GM13977 (cell line): ENCODE data around the gene ZNF236.
"Not testable (repeated sequence)": the region's sequence is repeated elsewhere in the genome, so short reads cannot be mapped to it uniquely, and the experiment has no call there.

Experiments used
- DNase-seq: peaks from one replicate; pipeline ENCODE4 v3.0.0; 2012; ENCODE audit warnings: low spot score
- in situ Hi-C: fragments of 300-500 bp; cut with MboI; formaldehyde crosslinking; loops from one replicate; pipeline ENCODE4 v1.12.0; 2022; ENCODE audit warnings: low sequenced_read_pairs, low pct_unique_long_range_greater_than_20kb, mixed read lengths, inconsistent platforms; ENCODE audit not compliant: unreplicated experiment
- TF ChIP-seq, protein P1 (sequence below): IDR thresholded peaks from 2 replicates; pipeline ENCODE4 v1.5.1; 2012; ENCODE audit warnings: mild to moderate bottlenecking, control low read depth; ENCODE audit not compliant: insufficient read depth; ENCODE audit errors: extremely low read depth, missing control alignments

ZNF236 gene

DNA sequence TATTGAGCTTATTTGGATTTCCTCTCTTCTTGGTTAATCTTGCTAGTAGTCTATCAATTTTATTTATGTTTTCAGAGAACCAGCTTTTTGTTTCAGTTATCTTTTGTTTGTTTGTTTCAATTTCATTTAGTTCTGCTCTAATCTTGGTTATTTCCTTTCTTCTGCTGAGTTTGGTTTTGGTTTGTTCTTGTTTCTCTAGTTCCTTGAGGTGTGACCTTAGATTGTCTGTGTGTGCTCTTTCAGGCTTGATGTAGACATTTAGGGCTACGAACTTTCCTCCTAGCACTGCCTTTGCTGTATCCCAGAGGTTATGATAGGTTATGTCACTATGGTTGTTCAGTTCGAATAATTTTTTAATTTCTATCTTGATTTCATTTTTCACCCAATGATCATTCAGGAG is 141.6 kb downstream of the ZNF236 start:
- TF ChIP-seq, protein P1, sequence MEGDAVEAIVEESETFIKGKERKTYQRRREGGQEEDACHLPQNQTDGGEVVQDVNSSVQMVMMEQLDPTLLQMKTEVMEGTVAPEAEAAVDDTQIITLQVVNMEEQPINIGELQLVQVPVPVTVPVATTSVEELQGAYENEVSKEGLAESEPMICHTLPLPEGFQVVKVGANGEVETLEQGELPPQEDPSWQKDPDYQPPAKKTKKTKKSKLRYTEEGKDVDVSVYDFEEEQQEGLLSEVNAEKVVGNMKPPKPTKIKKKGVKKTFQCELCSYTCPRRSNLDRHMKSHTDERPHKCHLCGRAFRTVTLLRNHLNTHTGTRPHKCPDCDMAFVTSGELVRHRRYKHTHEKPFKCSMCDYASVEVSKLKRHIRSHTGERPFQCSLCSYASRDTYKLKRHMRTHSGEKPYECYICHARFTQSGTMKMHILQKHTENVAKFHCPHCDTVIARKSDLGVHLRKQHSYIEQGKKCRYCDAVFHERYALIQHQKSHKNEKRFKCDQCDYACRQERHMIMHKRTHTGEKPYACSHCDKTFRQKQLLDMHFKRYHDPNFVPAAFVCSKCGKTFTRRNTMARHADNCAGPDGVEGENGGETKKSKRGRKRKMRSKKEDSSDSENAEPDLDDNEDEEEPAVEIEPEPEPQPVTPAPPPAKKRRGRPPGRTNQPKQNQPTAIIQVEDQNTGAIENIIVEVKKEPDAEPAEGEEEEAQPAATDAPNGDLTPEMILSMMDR, result no peak
- in situ Hi-C loops, result no loop called here
- no peak for DNase-seq

DNA sequence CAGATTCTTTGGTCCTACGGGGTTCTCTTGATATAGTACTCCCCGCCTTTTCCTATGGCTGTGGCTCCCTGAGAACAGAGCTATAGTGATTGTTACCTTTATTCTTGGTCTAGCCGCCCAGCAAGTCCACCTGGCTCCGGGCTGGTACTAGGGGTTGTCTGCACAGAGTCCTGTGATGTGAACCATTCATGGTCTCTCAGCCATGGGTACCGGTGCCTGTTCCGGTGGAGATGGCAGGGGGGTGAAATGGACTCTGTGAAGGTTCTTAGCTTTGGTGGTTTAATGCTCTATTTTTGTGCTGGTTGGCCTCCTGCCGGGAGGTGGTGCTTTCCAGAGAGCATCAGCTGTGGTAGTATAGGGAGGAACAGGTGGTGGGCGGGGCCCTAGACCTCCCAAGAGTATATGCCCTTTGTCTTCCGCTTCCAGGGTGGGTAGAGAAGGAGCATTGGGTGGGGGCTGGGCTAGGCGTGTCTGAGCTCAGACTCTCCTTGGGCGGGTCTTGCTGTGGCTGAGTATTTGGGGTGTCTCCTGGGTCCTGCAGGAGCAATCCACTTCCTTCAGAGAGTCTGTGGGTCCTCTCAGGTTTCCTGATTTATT is 143.3 kb downstream of the ZNF236 start:
- in situ Hi-C loops, DNase-seq: not testable (repeated sequence)

DNA sequence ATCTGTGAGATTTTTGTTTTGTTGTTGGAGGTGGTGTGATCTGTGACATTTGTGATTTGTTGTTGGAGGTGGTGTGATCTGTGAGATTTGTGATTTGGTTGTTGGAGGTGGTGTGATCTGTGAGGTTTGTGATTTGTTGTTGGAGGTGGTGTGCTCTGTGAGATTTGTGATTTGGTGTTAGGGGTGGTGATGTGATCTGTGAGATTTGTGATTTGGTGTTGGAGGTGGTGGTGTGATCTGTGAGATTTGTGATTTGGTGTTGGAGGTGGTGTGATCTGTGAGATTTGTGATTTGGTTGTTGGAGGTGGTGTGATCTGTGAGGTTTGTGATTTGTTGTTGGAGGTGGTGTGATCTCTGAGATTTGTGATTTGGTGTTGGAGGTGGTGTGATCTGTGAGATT is 144.9 kb downstream of the ZNF236 start:
- in situ Hi-C loops, result not testable (repeated sequence)

DNA sequence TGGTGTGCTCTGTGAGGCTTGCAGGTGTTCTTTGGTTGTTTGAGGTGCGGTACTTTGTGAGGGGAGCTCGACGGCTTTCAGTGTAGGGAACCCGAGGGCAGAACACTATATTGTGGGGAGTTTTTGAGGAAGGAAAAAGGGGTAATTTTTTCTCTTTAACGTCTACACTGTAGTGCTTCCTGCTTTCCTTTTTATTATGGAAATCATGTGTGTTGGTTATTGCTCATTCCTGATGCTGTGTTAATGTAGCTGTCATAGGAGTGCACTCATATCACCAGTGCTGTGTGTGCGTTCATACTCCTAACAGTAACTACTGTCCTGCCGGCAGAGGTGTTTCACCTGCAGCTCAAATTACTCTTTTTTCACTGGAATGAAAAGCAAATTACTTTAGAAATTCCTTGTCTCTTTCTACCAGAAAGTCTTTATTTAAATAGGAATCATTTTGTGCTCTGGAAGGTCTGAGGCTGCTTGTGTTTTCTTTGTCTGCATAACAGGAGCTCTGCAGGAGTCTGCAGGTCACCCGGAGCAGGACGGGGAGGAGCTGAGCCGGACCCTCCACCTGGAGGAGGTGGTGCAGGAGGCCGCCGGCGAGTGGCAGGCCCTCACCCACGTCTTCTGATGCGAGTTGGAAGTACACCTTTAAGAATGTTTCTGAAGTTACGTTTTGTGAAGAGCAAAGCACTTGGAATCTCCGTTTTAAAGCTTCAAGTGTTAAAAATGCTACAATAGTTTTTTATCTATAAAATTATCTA is 145.5 kb downstream of the ZNF236 start:
- in situ Hi-C loops, result no loop called here
- no peak for DNase-seq
- TF ChIP-seq, protein P1, result no peak

More for the DNA sequence above, 144.9 kb downstream of the ZNF236 start:
- not testable (repeated sequence) for DNase-seq

DNA sequence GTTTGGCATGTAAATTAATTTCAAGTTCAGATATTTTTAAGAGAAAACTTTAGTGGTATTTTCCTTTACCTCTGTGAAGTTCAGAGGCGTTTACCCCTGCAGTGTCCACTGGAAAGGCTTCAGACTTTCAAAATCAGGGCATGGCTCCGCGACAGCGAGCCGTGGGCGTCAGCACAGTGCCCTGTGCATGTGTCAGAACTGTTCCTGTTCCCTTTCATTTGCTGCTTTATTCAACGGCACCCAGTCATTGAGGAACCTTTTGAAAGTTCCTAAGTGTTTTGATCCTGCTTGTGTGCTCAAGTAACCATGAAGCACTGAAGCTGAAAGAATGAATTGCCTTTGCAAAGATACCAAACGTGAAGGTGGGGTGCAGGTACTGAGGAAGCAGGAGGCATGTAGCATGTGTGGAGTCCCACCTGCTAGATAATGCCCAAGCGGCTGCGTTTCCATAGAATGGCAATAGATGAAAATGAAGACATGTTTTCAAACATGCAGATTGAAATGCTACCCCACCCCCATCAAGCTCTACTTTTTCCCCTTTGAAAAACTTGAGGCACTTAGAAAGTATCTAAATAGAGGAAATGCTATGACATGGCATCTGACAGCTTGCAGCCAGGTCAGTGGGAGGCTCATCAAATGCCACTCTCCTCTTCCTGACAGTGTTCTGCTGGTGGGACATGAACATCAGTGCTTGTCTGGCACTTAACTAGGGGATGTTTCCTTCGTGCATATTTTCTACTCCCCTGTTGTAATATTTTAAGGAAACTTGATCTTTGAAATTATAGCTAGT is 148.6 kb downstream of the ZNF236 start:
- no peak for DNase-seq
- TF ChIP-seq, protein P1, result no peak
- in situ Hi-C loops, result no loop called here

DNA sequence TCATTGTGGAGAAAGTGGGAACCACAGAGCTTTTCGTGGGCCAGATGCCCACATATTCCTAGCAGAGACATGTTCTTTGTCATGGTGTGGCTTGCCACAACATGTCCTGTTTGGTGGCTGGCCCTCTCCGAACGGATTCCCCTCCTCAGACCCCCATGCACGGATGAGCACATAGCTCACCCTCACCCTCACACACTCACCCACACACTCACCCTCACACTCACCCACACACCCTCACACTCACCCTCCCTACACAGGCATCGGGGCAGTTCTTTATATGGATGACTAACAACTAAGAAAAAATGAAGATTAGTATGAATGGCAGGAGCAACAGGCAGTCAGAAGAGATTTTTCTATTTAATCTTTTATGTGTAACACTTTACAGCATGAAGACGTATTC is 149.9 kb downstream of the ZNF236 start:
- TF ChIP-seq, protein P1, result no peak
- DNase-seq, result no peak
- in situ Hi-C loops, result no loop called here

DNA sequence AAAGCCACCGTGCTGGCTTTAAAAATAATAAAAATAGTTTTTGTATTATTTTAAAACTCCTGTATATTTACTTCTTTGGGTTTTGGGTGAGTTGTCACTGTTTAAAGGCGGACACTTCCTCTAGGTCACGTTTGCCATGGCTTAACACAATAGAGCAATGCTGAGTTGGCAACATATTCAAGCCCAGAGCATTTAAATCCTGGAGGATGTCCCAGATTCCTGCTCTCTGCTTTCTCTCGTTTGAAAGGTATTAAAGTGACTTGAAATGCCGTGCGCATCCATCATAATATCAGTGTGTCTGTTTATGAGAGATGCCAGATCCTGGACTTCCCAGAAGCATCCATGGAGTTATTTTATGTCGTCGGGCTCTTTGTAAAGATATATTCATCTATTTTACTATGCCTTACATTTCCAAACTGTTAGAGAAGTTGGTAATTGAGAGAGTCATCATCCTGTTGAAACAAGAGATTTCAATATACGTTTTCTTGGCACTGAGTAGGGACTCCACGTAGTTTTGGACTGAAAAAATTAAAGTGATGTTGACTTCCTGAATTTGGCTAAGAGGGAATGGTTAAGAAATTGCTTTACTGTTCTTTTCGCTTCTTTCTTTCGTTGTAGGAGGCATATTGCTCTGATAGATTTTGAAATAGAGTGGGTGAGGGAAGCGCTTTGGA is 150.6 kb downstream of the ZNF236 start:
- in situ Hi-C loops, result no loop called here
- TF ChIP-seq, protein P1, result no peak

More for the DNA sequence above, 150.6 kb downstream of the ZNF236 start:
- no peak for DNase-seq
